ENCODE measurements around the gene ZNF181. TPM values are rescaled to one million over a fixed set of nuclear protein-coding genes. Genes with fewer than 3 reads are reported as not detected.

ZNF181 gene
- polyA plus RNA-seq, 1 of the 3 experiments (the other 2 are of a cell fraction): 8.1 TPM

GRCh38 chr19:34731964-34732363, 2.1 kb upstream of the ZNF181 start:
- peaks cover 18% of the 10 kb centered on the region; the same call in 1 of the 2 replicates for H3K79me2 ChIP-seq (ENCODE audit: insufficient read depth)
- H3K36me3 ChIP-seq (replicated peaks in 1 of 2; ENCODE audit: control insufficient read depth in 1 of 2, insufficient read depth in 2 of 2, low read length in 1 of 2): peaks cover 9 to 18% of the 10 kb centered on the region in 2 experiments
- 75% methylated on average over 5 of the region's 7 CpGs for WGBS (ENCODE audit: low lambda C conversion rate)
- H3K4me1 ChIP-seq (ENCODE audit: control insufficient read depth in 1 of 2, insufficient read depth in 2 of 2, low read depth in 1 of 2, low read length in 1 of 2): peaks cover 0 to 25% of the 10 kb centered on the region in 2 experiments; a peak in 1 of 4 replicates
- no peaks in the 10 kb centered on the region for H4K20me1 ChIP-seq (ENCODE audit: insufficient read depth)
- H2AFZ ChIP-seq (ENCODE audit: low read depth): no peak overlapping the region
- CTCF ChIA-PET: no interaction called here
- no peaks in the 10 kb centered on the region for H3K9me3 ChIP-seq
- no peaks in the 10 kb centered on the region for H3K9me2 ChIP-seq
- no peaks in the 10 kb centered on the region for H3K27me3 ChIP-seq (ENCODE audit: insufficient read depth)
- peaks cover 3% of the 10 kb centered on the region for H3F3A ChIP-seq (replicated peaks; ENCODE audit: insufficient read depth)
- no peak overlapping the region for H3K4me2 ChIP-seq
- no peak overlapping the region for H3K9ac ChIP-seq
- TF ChIP-seq RAD21 (IDR thresholded peaks at IDR 0.05; ENCODE audit: low read length) (no peak), USF1 (IDR thresholded peaks at IDR 0.05; ENCODE audit: borderline replicate concordance, low read depth) (no peak), IRF3 (IDR thresholded peaks at IDR 0.05; ENCODE audit: low read depth, low read length) (no peak), SMC3 (IDR thresholded peaks at IDR 0.05; ENCODE audit: low read depth, low read length) (no peak)
- H3K4me3 ChIP-seq (ENCODE audit: low read depth in 2 of 2, low read length in 1 of 2): no peak overlapping the region
- POLR2A ChIA-PET: no interaction called here
- DNase-seq: no peak
- H3K27ac ChIP-seq (ENCODE audit: low read depth in 2 of 2, low read length in 1 of 2): no peak overlapping the region

- Histone ChIP-seq H3K27ac (ENCODE audit: low read depth in 2 of 2, low read length in 1 of 2) (peak overlapping the region in 1 of 2 experiments; percentile 98; a peak in 2 of 4 replicates), H3F3A (replicated peaks; ENCODE audit: insufficient read depth) (peaks cover 7% of the 10 kb centered on the region), H3K9ac (no peak overlapping the region), H3K4me2 (peak overlapping the region; percentile 81), H3K9me3 (no peaks in the 10 kb centered on the region), H3K4me1 (ENCODE audit: control insufficient read depth in 1 of 2, insufficient read depth in 2 of 2, low read depth in 1 of 2, low read length in 1 of 2) (peaks cover 0 to 25% of the 10 kb centered on the region in 2 experiments; a peak in 1 of 4 replicates), H3K9me2 (no peaks in the 10 kb centered on the region), H4K20me1 (ENCODE audit: insufficient read depth) (no peaks in the 10 kb centered on the region), H2AFZ (ENCODE audit: low read depth) (no peak overlapping the region), H3K27me3 (ENCODE audit: insufficient read depth) (no peaks in the 10 kb centered on the region), H3K4me3 (ENCODE audit: low read depth in 2 of 2, low read length in 1 of 2) (peak overlapping the region; percentile 16 to 82; a peak in 2 of 4 replicates), H3K36me3 (replicated peaks in 1 of 2; ENCODE audit: control insufficient read depth in 1 of 2, insufficient read depth in 2 of 2, low read length in 1 of 2) (peaks cover 16 to 26% of the 10 kb centered on the region in 2 experiments), H3K79me2 (ENCODE audit: insufficient read depth) (peaks cover 18% of the 10 kb centered on the region; the same call in 1 of the 2 replicates)
- CTCF ChIA-PET: interaction anchor here (1.2 kb wide), 1 partner anchor 20 kb away, joined by 5 read pairs; no protein-coding TSS in a partner anchor
- TF ChIP-seq ZBTB33 (IDR thresholded peaks at IDR 0.05; ENCODE audit: borderline replicate concordance, low read depth): no peak
- no peak for TF ChIP-seq YY1 (IDR thresholded peaks at IDR 0.05; ENCODE audit: low read depth)
- no peak for TF ChIP-seq REST (IDR thresholded peaks at IDR 0.05; ENCODE audit: low read depth, low read length)
- TF ChIP-seq USF1 (IDR thresholded peaks at IDR 0.05; ENCODE audit: borderline replicate concordance, low read depth): no peak
- TF ChIP-seq FOXJ3 (CRISPR knock-in tag; IDR thresholded peaks at IDR 0.05): no peak
- TF ChIP-seq JUND (IDR thresholded peaks at IDR 0.05): no peak
- TF ChIP-seq GABPA (IDR thresholded peaks at IDR 0.05; ENCODE audit: low read depth): no peak
- TF ChIP-seq RCOR1 (IDR thresholded peaks at IDR 0.05; ENCODE audit: low read length): no peak
- TF ChIP-seq CTCF (IDR thresholded peaks at IDR 0.05): no peak
- no peak for TF ChIP-seq FOXM1 (IDR thresholded peaks at IDR 0.05; ENCODE audit: low read depth)
- no peak for TF ChIP-seq TCF12 (IDR thresholded peaks at IDR 0.05)
- 69% methylated on average over 11 of the region's 15 CpGs for whole genome bisulfite sequencing (ENCODE audit: low lambda C conversion rate)
- DNase-seq: peak; percentile 30
- POLR2A ChIA-PET: no interaction called here
These were observed 1.3 kb upstream of the ZNF181 start for GRCh38 chr19:34732612-34733211.
